Caco-2 (cell line): ENCODE results near the gene DAZL. TPM values are rescaled to one million over a fixed set of nuclear protein-coding genes. Genes with fewer than 3 reads are reported as not detected.

ENCODE experiments used
- Bru-seq: library from RNA; stranded (reverse); fragments of 400-500 nt; gene quantifications from one replicate; lab custom pipeline; 2021; lab: Mats Ljungman, UMichigan
- BruChase-seq, 2 experiments: library from RNA; stranded (reverse); fragments of 400-500 nt; gene quantifications; one replicate each; lab custom pipeline; 2021; lab: Mats Ljungman, UMichigan
- BruUV-seq: library from RNA; stranded (reverse); fragments of 400-500 nt; replicated peaks from 2 replicates; lab custom pipeline; 2021; lab: Mats Ljungman, UMichigan
- CTCF ChIA-PET: fragments of 300-600 bp; sonication (Branson Sonifier 250); formaldehyde crosslinking; loops from one replicate; lab custom pipeline; 2022; ENCODE audit warnings: antibody characterized with exemption; lab: Charles Lee
- POLR2A ChIA-PET: fragments of 300-600 bp; sonication (Branson Sonifier 250); formaldehyde crosslinking; loops from one replicate; lab custom pipeline; 2022; ENCODE audit warnings: antibody characterized with exemption; lab: Charles Lee
- DNase-seq, 2 experiments: peaks; one replicate each; pipeline versions ENCODE4 v3.0.0 to v3.0.0-alpha.2; 2020 to 2022
- H3K27me3 ChIP-seq: replicated peaks from 2 replicates; pipeline ENCODE4 v1.6.0; 2011; ENCODE audit warnings: low read length; ENCODE audit not compliant: control insufficient read depth, insufficient read depth
- H3K36me3 ChIP-seq: 2 replicates; pipeline ENCODE4 v1.5.1; 2011; ENCODE audit warnings: low read length; ENCODE audit not compliant: control insufficient read depth, insufficient read depth
- H3K4me1 ChIP-seq: fragments of 250-450 bp; sonication (Bioruptor Pico); 2 replicates; pipeline ENCODE4 v1.5.1; 2020; ENCODE audit warnings: mild to moderate bottlenecking
- H3K4me3 ChIP-seq: 2 replicates; pipeline ENCODE4 v1.5.1; 2011; ENCODE audit warnings: low read depth, mild to moderate bottlenecking, control low read depth, low read length
- H3K9me3 ChIP-seq: fragments of 250-450 bp; sonication (Bioruptor Pico); 2 replicates; pipeline ENCODE4 v1.5.1; 2020; ENCODE audit warnings: mild to moderate bottlenecking, moderate library complexity
- H3K27ac Mint-ChIP-seq: one replicate; pipeline ENCODE4 v1.8.0; 2022; ENCODE audit warnings: mixed read lengths; ENCODE audit not compliant: unreplicated experiment
- H3K27me3 Mint-ChIP-seq: one replicate; pipeline ENCODE4 v1.8.0; 2022; ENCODE audit warnings: mixed read lengths; ENCODE audit not compliant: insufficient read depth, unreplicated experiment
- H3K36me3 Mint-ChIP-seq: one replicate; pipeline ENCODE4 v1.8.0; 2022; ENCODE audit warnings: mild to moderate bottlenecking, mixed read lengths; ENCODE audit not compliant: insufficient read depth, unreplicated experiment
- H3K4me1 Mint-ChIP-seq: one replicate; pipeline ENCODE4 v1.8.0; 2022; ENCODE audit warnings: low read depth, mixed read lengths; ENCODE audit not compliant: unreplicated experiment
- H3K4me3 Mint-ChIP-seq: one replicate; pipeline ENCODE4 v1.8.0; 2022; ENCODE audit warnings: mild to moderate bottlenecking, moderate library complexity, mixed read lengths; ENCODE audit not compliant: unreplicated experiment
- H3K9me3 Mint-ChIP-seq: one replicate; pipeline ENCODE4 v1.8.0; 2022; ENCODE audit warnings: mixed read lengths; ENCODE audit not compliant: unreplicated experiment
- CTCF ChIP-seq, 2 experiments: fragments of 200-600 bp in 1 of 2; IDR thresholded peaks; 1 replicate in 1 of 2; 2 replicates in 1 of 2; pipeline versions ENCODE4 v1.5.1 to v1.8.0; 2011 to 2022; ENCODE audit warnings: antibody characterized with exemption in 1 of 2, control low read depth in 1 of 2, inconsistent platforms in 1 of 2, low read depth in 1 of 2, low read length in 1 of 2, mild to moderate bottlenecking in 1 of 2, moderate library complexity in 1 of 2; ENCODE audit not compliant: insufficient read depth in 1 of 2, severe bottlenecking in 1 of 2, unreplicated experiment in 1 of 2
- intact Hi-C: fragments of 100-400 bp; cut with micrococcal nuclease; formaldehyde crosslinking; loops from one replicate; pipeline ENCODE4 v1.10.0; 2022; ENCODE audit not compliant: unreplicated experiment
- long read RNA-seq: library from polyadenylated mRNA; stranded (forward); transcript quantifications from one replicate; pipeline ENCODE4 v2.0.0, GENCODE V29; 2022
- total RNA-seq: library from RNA; stranded (reverse); gene quantifications from 2 replicates; pipeline ENCODE4 v1.2.3, GENCODE V29; 2022

DAZL gene, protein sequence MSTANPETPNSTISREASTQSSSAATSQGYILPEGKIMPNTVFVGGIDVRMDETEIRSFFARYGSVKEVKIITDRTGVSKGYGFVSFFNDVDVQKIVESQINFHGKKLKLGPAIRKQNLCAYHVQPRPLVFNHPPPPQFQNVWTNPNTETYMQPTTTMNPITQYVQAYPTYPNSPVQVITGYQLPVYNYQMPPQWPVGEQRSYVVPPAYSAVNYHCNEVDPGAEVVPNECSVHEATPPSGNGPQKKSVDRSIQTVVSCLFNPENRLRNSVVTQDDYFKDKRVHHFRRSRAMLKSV
- total RNA-seq (not detected in 2 replicates), Bru-seq, nascent RNA (not detected), BruChase-seq, experiment 1, labeled RNA remaining after a 2-hour chase (not detected), BruChase-seq, experiment 2, labeled RNA remaining after a 6-hour chase (not detected)
- long read RNA-seq, result 0 reads

GRCh38 chr3:16604887-16605602, at the start of gene DAZL:
Gene DAZL (minus strand): TSS chr3:16605423. CDS start chr3:16605205, 218 bp downstream.
- Mint-ChIP-seq H3K4me1 (no peaks in the 10 kb centered on the region), H3K4me3 (no peak within 1 kb of the TSS)
- CTCF ChIA-PET, result no interaction called here

DNA sequence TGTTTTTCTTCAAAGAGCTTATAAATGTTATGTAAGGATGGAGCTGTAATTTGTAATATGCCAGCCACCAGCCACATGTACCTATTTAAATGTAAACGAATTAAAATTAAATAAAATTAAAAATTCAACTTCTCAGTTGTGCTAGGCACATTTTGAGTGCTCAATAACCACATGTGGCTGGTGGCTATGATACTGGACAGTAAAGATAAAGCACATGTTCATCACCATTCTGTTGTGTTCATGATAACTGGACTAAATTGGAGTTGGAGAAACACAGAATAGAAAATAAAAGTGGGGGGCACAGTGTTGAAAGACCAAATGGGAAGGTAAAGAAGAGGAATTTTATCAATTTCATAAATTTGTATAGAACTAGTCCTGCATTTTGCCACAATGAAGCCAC, 49.8 kb upstream of the DAZL start:
- Mint-ChIP-seq H3K27me3 (peaks cover 4% of the 10 kb centered on the region), H3K4me1 (no peaks in the 10 kb centered on the region), H3K36me3 (no peaks in the 10 kb centered on the region), H3K9me3 (no peaks in the 10 kb centered on the region), H3K27ac (no peak overlapping the region), H3K4me3 (no peak overlapping the region)
- TF ChIP-seq CTCF (IDR thresholded peaks at IDR 0.05; ENCODE audit: insufficient read depth in 1 of 2, low read depth in 1 of 2, low read length in 1 of 2, severe bottlenecking in 1 of 2, unreplicated experiment in 1 of 2), result no peak
- Histone ChIP-seq H3K36me3 (no peaks in the 10 kb centered on the region), H3K4me3 (no peak overlapping the region), H3K4me1 (no peaks in the 10 kb centered on the region), H3K27me3 (no peaks in the 10 kb centered on the region), H3K9me3 (no peaks in the 10 kb centered on the region)
- ChIA-PET POLR2A (no interaction called here), CTCF (no interaction called here)
- no TSS peak for BruUV-seq
- no peak for DNase-seq
- intact Hi-C loops, result no loop called here

More at GRCh38 chr3:16604887-16605602, at the start of gene DAZL:
- DNase-seq, result no peak
- H3K36me3 ChIP-seq, result no peaks in the 10 kb centered on the region
- Mint-ChIP-seq H3K27ac (no peak within 1 kb of the TSS), H3K27me3 (peaks cover 8% of the 10 kb centered on the region), H3K9me3 (no peaks in the 10 kb centered on the region), H3K36me3 (no peaks in the 10 kb centered on the region)
- intact Hi-C loops, result loop anchor here (5.0 to 10.0 kb wide), 2 partner anchors 240 to 807 kb away; no protein-coding TSS in a partner anchor
- no peak within 1 kb of the TSS for H3K4me3 ChIP-seq
- no peak for TF ChIP-seq CTCF (IDR thresholded peaks at IDR 0.05; ENCODE audit: insufficient read depth in 1 of 2, low read depth in 1 of 2, low read length in 1 of 2, severe bottlenecking in 1 of 2, unreplicated experiment in 1 of 2)
- POLR2A ChIA-PET, result no interaction called here
- no peaks in the 10 kb centered on the region for H3K27me3 ChIP-seq
- no peaks in the 10 kb centered on the region for H3K9me3 ChIP-seq
- H3K4me1 ChIP-seq, result no peaks in the 10 kb centered on the region
- BruUV-seq, result no TSS peak

DNA sequence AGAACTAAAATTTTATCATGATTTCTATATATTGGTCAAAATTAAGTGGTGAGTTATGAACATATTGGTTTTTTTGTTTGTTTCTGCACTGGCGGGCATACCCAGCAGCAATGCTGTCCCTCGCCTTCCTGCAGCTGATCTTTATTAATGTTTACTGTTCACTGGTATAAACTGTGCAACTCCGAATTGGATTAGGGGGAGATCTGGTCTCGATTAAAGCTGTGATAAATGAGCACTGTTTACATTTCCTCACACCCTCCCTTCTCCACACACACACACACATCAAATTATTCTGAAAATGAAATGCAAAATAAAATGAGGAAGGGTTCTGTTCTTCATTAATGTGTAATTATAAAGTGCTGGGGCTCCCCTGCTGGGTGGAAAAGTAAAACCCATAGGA, 48.5 kb upstream of the DAZL start:
- no peak overlapping the region for H3K27ac Mint-ChIP-seq
- TF ChIP-seq CTCF (IDR thresholded peaks at IDR 0.05; ENCODE audit: insufficient read depth in 1 of 2, low read depth in 1 of 2, low read length in 1 of 2, severe bottlenecking in 1 of 2, unreplicated experiment in 1 of 2), result no peak
- BruUV-seq, result no TSS peak
- H3K4me1 Mint-ChIP-seq, result no peaks in the 10 kb centered on the region
- H3K9me3 Mint-ChIP-seq, result no peaks in the 10 kb centered on the region
- DNase-seq, result no peak
- Histone ChIP-seq H3K36me3 (no peaks in the 10 kb centered on the region), H3K4me3 (no peak overlapping the region), H3K9me3 (no peaks in the 10 kb centered on the region), H3K27me3 (no peaks in the 10 kb centered on the region), H3K4me1 (no peaks in the 10 kb centered on the region)
- POLR2A ChIA-PET, result no interaction called here
- peaks cover 4% of the 10 kb centered on the region for H3K27me3 Mint-ChIP-seq
- intact Hi-C loops, result no loop called here
- CTCF ChIA-PET, result no interaction called here
- no peak overlapping the region for H3K4me3 Mint-ChIP-seq
- H3K36me3 Mint-ChIP-seq, result no peaks in the 10 kb centered on the region
